CD4-positive, alpha-beta T cell (primary cell): Measurements from ENCODE around the gene SPSB1. TPM values are rescaled to one million over a fixed set of nuclear protein-coding genes. Genes with fewer than 3 reads are reported as not detected.

ENCODE experiments used
- ATAC-seq: fragments of 200-7000 bp; cut with Tn5 transposase; one replicate; pipeline ENCODE4 v1.10.0; 2022; ENCODE audit warnings: mild to moderate bottlenecking; ENCODE audit not compliant: poor library complexity
- CTCF ChIA-PET: fragments of 350-600 bp; sonication (Branson Sonifier 250); formaldehyde crosslinking; loops from one replicate; lab custom pipeline; 2021; ENCODE audit warnings: antibody characterized with exemption, inconsistent platforms; lab: Charles Lee
- POLR2A ChIA-PET: fragments of 350-600 bp; sonication (Branson Sonifier 250); formaldehyde crosslinking; loops from one replicate; lab custom pipeline; 2021; ENCODE audit warnings: antibody characterized with exemption, inconsistent platforms; lab: Charles Lee
- DNase-seq, 14 experiments: peaks; one replicate each; pipeline ENCODE4 v3.0.0-alpha.2; 2013 to 2020; ENCODE audit warnings: mixed read lengths in 2 of 14
- H3K27ac ChIP-seq, 2 donors: one replicate each; pipeline versions ENCODE4 v1.5.1 to v1.7.0; 2013; ENCODE audit warnings: low read length in 2 of 2, low read depth in 1 of 2, mild to moderate bottlenecking in 1 of 2
- H3K27me3 ChIP-seq, 2 experiments: 1 replicate in 1 of 2; 2 replicates in 1 of 2; pipeline versions ENCODE4 v1.6.1 to v1.7.0; 2013; ENCODE audit warnings: low read length in 2 of 2, control low read depth in 1 of 2, mild to moderate bottlenecking in 1 of 2, moderate library complexity in 1 of 2; ENCODE audit not compliant: insufficient read depth in 2 of 2, control insufficient read depth in 1 of 2
- H3K36me3 ChIP-seq: one replicate; pipeline ENCODE4 v1.6.1; 2013; ENCODE audit warnings: low read length, control low read depth; ENCODE audit not compliant: insufficient read depth
- H3K4me1 ChIP-seq: one replicate; pipeline ENCODE4 v1.6.1; 2013; ENCODE audit warnings: low read length, control low read depth; ENCODE audit not compliant: insufficient read depth
- H3K4me3 ChIP-seq: one replicate; pipeline ENCODE4 v1.5.1; 2013; ENCODE audit warnings: mild to moderate bottlenecking, low read length, moderate library complexity
- H3K9me3 ChIP-seq, 2 experiments: 1 replicate in 1 of 2; 2 replicates in 1 of 2; pipeline versions ENCODE4 v1.6.1 to v1.7.0; 2013; ENCODE audit warnings: low read length in 2 of 2, mild to moderate bottlenecking in 2 of 2, control low read depth in 1 of 2, moderate library complexity in 1 of 2; ENCODE audit not compliant: control insufficient read depth in 1 of 2, insufficient read depth in 1 of 2
- H3K27ac Mint-ChIP-seq: one replicate; pipeline ENCODE4 v1.8.0; 2020; ENCODE audit warnings: mixed read lengths
- H3K27me3 Mint-ChIP-seq: one replicate; pipeline ENCODE4 v1.8.0; 2021; ENCODE audit warnings: mixed read lengths
- H3K36me3 Mint-ChIP-seq: one replicate; pipeline ENCODE4 v1.8.0; 2021; ENCODE audit warnings: low read depth, mixed read lengths
- H3K4me1 Mint-ChIP-seq: one replicate; pipeline ENCODE4 v1.8.0; 2021; ENCODE audit warnings: low read depth, mixed read lengths
- H3K4me3 Mint-ChIP-seq: one replicate; pipeline ENCODE4 v1.8.0; 2020; ENCODE audit warnings: mild to moderate bottlenecking, mixed read lengths
- H3K9me3 Mint-ChIP-seq: one replicate; pipeline ENCODE4 v1.8.0; 2020; ENCODE audit warnings: mixed read lengths
- CTCF ChIP-seq: fragments of 200-600 bp; IDR thresholded peaks from one replicate; pipeline ENCODE4 v1.8.0; 2022; ENCODE audit warnings: antibody characterized with exemption, mild to moderate bottlenecking
- intact Hi-C, 2 experiments: fragments of 100-400 bp; cut with DNase I in 1 of 2; cut with micrococcal nuclease in 1 of 2; formaldehyde crosslinking; loops; one replicate each; pipeline versions ENCODE4 v1.15.1 to v1.9.0; 2023 to 2025; cut with DNase I, micrococcal nuclease
- total RNA-seq, 174 experiments: library from RNA in 2 of 174; stranded (reverse) in 2 of 174; gene quantifications; one replicate each; pipeline ENCODE4 v1.2.3 and lab custom pipeline; 2021 to 2026

Gene SPSB1
- total RNA-seq, 2 experiments from 2014 or later, result 1.9 to 2.3 TPM

GRCh38 chr1:9256332-9256731, 36.4 kb upstream of the SPSB1 start:
- Histone ChIP-seq H3K27me3 (no peaks in the 10 kb centered on the region), H3K9me3 (no peaks in the 10 kb centered on the region), H3K4me3 (no peak overlapping the region), H3K4me1 (peaks cover 6% of the 10 kb centered on the region), H3K36me3 (peaks cover 3% of the 10 kb centered on the region), H3K27ac (no peak overlapping the region)
- TF ChIP-seq CTCF, result no peak
- Mint-ChIP-seq H3K4me1 (peaks cover 46% of the 10 kb centered on the region), H3K27ac (no peak overlapping the region), H3K36me3 (peaks cover 40% of the 10 kb centered on the region), H3K27me3 (no peaks in the 10 kb centered on the region), H3K9me3 (no peaks in the 10 kb centered on the region), H3K4me3 (no peak overlapping the region)
- ATAC-seq (no peak), DNase-seq (no peak)
- intact Hi-C loops, result no loop called here
- POLR2A ChIA-PET, result no interaction called here
- CTCF ChIA-PET, result no interaction called here

- Histone ChIP-seq H3K36me3 (peaks cover 15% of the 10 kb centered on the region), H3K4me1 (peaks cover 6% of the 10 kb centered on the region), H3K27me3 (no peaks in the 10 kb centered on the region), H3K27ac (no peak overlapping the region), H3K9me3 (no peaks in the 10 kb centered on the region), H3K4me3 (no peak overlapping the region)
- peaks cover 46% of the 10 kb centered on the region for H3K4me1 Mint-ChIP-seq
- intact Hi-C loops, result no loop called here
- ChIA-PET POLR2A (no interaction called here), CTCF (no interaction called here)
- DNase-seq, result no peak
- no peak overlapping the region for H3K4me3 Mint-ChIP-seq
- no peaks in the 10 kb centered on the region for H3K9me3 Mint-ChIP-seq
- TF ChIP-seq CTCF, result no peak
- H3K36me3 Mint-ChIP-seq, result peaks cover 52% of the 10 kb centered on the region
- H3K27ac Mint-ChIP-seq, result no peak overlapping the region
- ATAC-seq, result no peak
- H3K27me3 Mint-ChIP-seq, result no peaks in the 10 kb centered on the region
Measured at GRCh38 chr1:9257851-9258250, 34.8 kb upstream of the SPSB1 start.

GRCh38 chr1:9258629-9259028, 34.1 kb upstream of the SPSB1 start:
- Mint-ChIP-seq H3K4me3 (no peak overlapping the region), H3K4me1 (peaks cover 42% of the 10 kb centered on the region), H3K9me3 (no peaks in the 10 kb centered on the region), H3K27ac (no peak overlapping the region), H3K36me3 (peaks cover 59% of the 10 kb centered on the region), H3K27me3 (no peaks in the 10 kb centered on the region)
- no peaks in the 10 kb centered on the region for H3K27me3 ChIP-seq
- DNase-seq (no peak), ATAC-seq (no peak)
- POLR2A ChIA-PET, result no interaction called here
- no peak overlapping the region for H3K4me3 ChIP-seq
- intact Hi-C loops, result no loop called here
- H3K36me3 ChIP-seq, result peaks cover 23% of the 10 kb centered on the region
- CTCF ChIA-PET, result no interaction called here
- no peaks in the 10 kb centered on the region for H3K9me3 ChIP-seq
- H3K27ac ChIP-seq, result no peak overlapping the region
- TF ChIP-seq CTCF, result no peak
- peaks cover 6% of the 10 kb centered on the region for H3K4me1 ChIP-seq
